IMR-90 (cell line): ENCODE results near the gene ETF1. TPM values are rescaled to one million over a fixed set of nuclear protein-coding genes. Genes with fewer than 3 reads are reported as not detected.

Source experiments
- ATAC-seq: fragments of 200-7000 bp; cut with Tn5 transposase; 2 replicates; pipeline ENCODE4 v1.9.1; 2020; ENCODE audit warnings: low read depth, mild to moderate bottlenecking, moderate library complexity
- BruUV-seq: library from RNA; stranded (reverse); fragments of 400-500 nt; replicated peaks from 2 replicates; lab custom pipeline; 2021; lab: Mats Ljungman, UMichigan
- CTCF ChIA-PET: fragments of 300-600 bp; formaldehyde crosslinking; extraction: SDS; loops from one replicate; lab custom pipeline; 2021; ENCODE audit warnings: antibody characterized with exemption; lab: Yijun Ruan, JAX
- POLR2A ChIA-PET: fragments of 300-600 bp; sonication (Branson Sonifier 250); formaldehyde crosslinking; loops from one replicate; lab custom pipeline; 2022; ENCODE audit warnings: antibody characterized with exemption; ENCODE audit not compliant: unreplicated experiment; lab: Charles Lee
- DNase-seq: peaks from one replicate; pipeline ENCODE4 v3.0.0; 2013
- H2AFZ ChIP-seq: replicated peaks from 2 replicates; pipeline ENCODE3; 2013; ENCODE audit warnings: low read length, mild to moderate bottlenecking; ENCODE audit not compliant: poor library complexity
- H2AK5ac ChIP-seq: 2 replicates; pipeline ENCODE4 v1.6.1; 2013; ENCODE audit warnings: low read depth, low read length, inconsistent platforms
- H2AK9ac ChIP-seq: replicated peaks from 2 replicates; pipeline ENCODE3; 2013; ENCODE audit warnings: mild to moderate bottlenecking, low read depth, low read length, moderate library complexity; ENCODE audit not compliant: poor library complexity
- H2BK120ac ChIP-seq: 2 replicates; pipeline ENCODE4 v1.6.1; 2013; ENCODE audit warnings: low read depth, low read length, inconsistent platforms
- H2BK15ac ChIP-seq: 3 replicates; pipeline ENCODE4 v1.6.1; 2013; ENCODE audit warnings: low read depth, low read length, inconsistent platforms
- H2BK20ac ChIP-seq: 2 replicates; pipeline ENCODE4 v1.6.1; 2013; ENCODE audit warnings: low read depth, mild to moderate bottlenecking, inconsistent platforms, low read length, moderate library complexity
- H2BK5ac ChIP-seq: 2 replicates; pipeline ENCODE4 v1.6.1; 2013; ENCODE audit warnings: mild to moderate bottlenecking, low read depth, low read length, inconsistent platforms; ENCODE audit not compliant: poor library complexity, severe bottlenecking
- H3K14ac ChIP-seq: replicated peaks from 2 replicates; pipeline ENCODE4 v1.6.1; 2013; ENCODE audit warnings: low read depth, low read length, inconsistent platforms
- H3K18ac ChIP-seq: 2 replicates; pipeline ENCODE4 v1.6.1; 2013; ENCODE audit warnings: low read depth, low read length, control low read depth
- H3K23ac ChIP-seq: 2 replicates; pipeline ENCODE4 v1.6.1; 2013; ENCODE audit warnings: low read depth, low read length, inconsistent platforms
- H3K27ac ChIP-seq: 2 replicates; pipeline ENCODE4 v1.5.1; 2013; ENCODE audit warnings: mild to moderate bottlenecking, control low read depth, low read length; ENCODE audit not compliant: insufficient read depth
- H3K27me3 ChIP-seq: 2 replicates; pipeline ENCODE4 v1.6.1; 2013; ENCODE audit warnings: low read length; ENCODE audit not compliant: control insufficient read depth, insufficient read depth
- H3K36me3 ChIP-seq: 2 replicates; pipeline ENCODE4 v1.6.1; 2013; ENCODE audit warnings: low read length, mixed read lengths; ENCODE audit not compliant: control insufficient read depth, insufficient read depth
- H3K4ac ChIP-seq: 2 replicates; pipeline ENCODE4 v1.6.1; 2013; ENCODE audit warnings: low read depth, low read length, inconsistent platforms
- H3K4me1 ChIP-seq: 2 replicates; pipeline ENCODE4 v1.6.1; 2013; ENCODE audit warnings: low read length, mixed read lengths; ENCODE audit not compliant: control insufficient read depth, insufficient read depth
- H3K4me2 ChIP-seq: 2 replicates; pipeline ENCODE4 v1.6.1; 2013; ENCODE audit warnings: low read depth, mild to moderate bottlenecking, control low read depth, low read length, moderate library complexity
- H3K4me3 ChIP-seq: 2 replicates; pipeline ENCODE4 v1.5.1; 2013; ENCODE audit warnings: low read depth, mild to moderate bottlenecking, control low read depth, low read length, moderate library complexity; ENCODE audit not compliant: insufficient read depth
- H3K56ac ChIP-seq: 2 replicates; pipeline ENCODE4 v1.6.1; 2013; ENCODE audit warnings: low read length, inconsistent platforms; ENCODE audit not compliant: insufficient read depth; ENCODE audit errors: extremely low read depth
- H3K79me1 ChIP-seq, 2 experiments: 2 replicates each; pipeline ENCODE4 v1.6.1; 2013; ENCODE audit warnings: low read length in 2 of 2, inconsistent platforms in 1 of 2, low read depth in 1 of 2
- H3K9ac ChIP-seq: 2 replicates; pipeline ENCODE4 v1.6.1; 2013; ENCODE audit warnings: low read depth, low read length, control low read depth
- H3K9me1 ChIP-seq: 2 replicates; pipeline ENCODE4 v1.6.1; 2013; ENCODE audit warnings: low read length, inconsistent platforms; ENCODE audit not compliant: insufficient read depth
- H3K9me3 ChIP-seq: 2 replicates; pipeline ENCODE4 v1.6.1; 2013; ENCODE audit warnings: low read length; ENCODE audit not compliant: control insufficient read depth, insufficient read depth
- H4K20me1 ChIP-seq: 2 replicates; pipeline ENCODE4 v1.6.1; 2013; ENCODE audit warnings: low read length, inconsistent platforms; ENCODE audit not compliant: insufficient read depth
- H4K5ac ChIP-seq: 2 replicates; pipeline ENCODE4 v1.6.1; 2013; ENCODE audit warnings: mild to moderate bottlenecking, low read depth, low read length, control low read depth
- H4K8ac ChIP-seq, 2 experiments: 2 replicates each; pipeline ENCODE4 v1.6.1; 2013; ENCODE audit warnings: low read depth in 2 of 2, low read length in 2 of 2, control low read depth in 1 of 2, inconsistent platforms in 1 of 2
- H4K91ac ChIP-seq: 2 replicates; pipeline ENCODE4 v1.6.1; 2013; ENCODE audit warnings: low read depth, low read length, inconsistent platforms; ENCODE audit not compliant: insufficient read depth
- MAZ ChIP-seq: IDR thresholded peaks from 2 replicates; pipeline ENCODE4 v1.6.1; 2012; ENCODE audit warnings: low read depth, mild to moderate bottlenecking, low read length, improper control_type of control experiment, moderate library complexity, borderline replicate concordance
- RCOR1 ChIP-seq: IDR thresholded peaks from 2 replicates; pipeline ENCODE4 v1.6.1; 2012; ENCODE audit warnings: mild to moderate bottlenecking, low read length, improper control_type of control experiment; ENCODE audit not compliant: insufficient replicate concordance
- WGBS, 2 experiments: methylation state at CpG; one replicate each; pipeline versions ENCODE4 v1.1.5 to v1.1.7; 2013; ENCODE audit warnings: missing lambda C conversion rate in 2 of 2; ENCODE audit not compliant: insufficient read length in 1 of 2; ENCODE audit errors: extremely low coverage in 2 of 2; 5-methylcytosine and 5-hydroxymethylcytosine counted together
- dilution Hi-C: fragments of 300-500 bp; cut with HindIII; formaldehyde crosslinking; loops from one replicate; pipeline ENCODE4 v1.14.3; 2018; ENCODE audit warnings: low sequenced_read_pairs; ENCODE audit not compliant: unreplicated experiment
- in situ Hi-C: fragments of 300-500 bp; cut with MboI; formaldehyde crosslinking; loops from 3 replicates; pipeline ENCODE4 v1.14.3; 2019; ENCODE audit warnings: low sequenced_read_pairs, inconsistent platforms, mixed read lengths
- intact Hi-C: fragments of 100-400 bp; cut with micrococcal nuclease; formaldehyde crosslinking; loops from 2 replicates; pipeline ENCODE4 v1.10.0; 2022
- polyA plus RNA-seq, 3 experiments: library from polyadenylated mRNA; depleted of rRNA; stranded (reverse); fragments of >200 nt; gene quantifications; 2 replicates each; pipeline ENCODE4 v1.2.3, GENCODE V29; 2012; ENCODE audit warnings: low replicate concordance in 1 of 3
- total RNA-seq: library from RNA; depleted of rRNA; stranded (reverse); fragments of >200 nt; gene quantifications from 2 replicates; pipeline ENCODE4 v1.2.3, GENCODE V29; 2012

Gene ETF1
- total and polyA plus RNA-seq, 2 of the 4 experiments (the other 2 are of a cell fraction): 53.2 to 126 TPM

DNA sequence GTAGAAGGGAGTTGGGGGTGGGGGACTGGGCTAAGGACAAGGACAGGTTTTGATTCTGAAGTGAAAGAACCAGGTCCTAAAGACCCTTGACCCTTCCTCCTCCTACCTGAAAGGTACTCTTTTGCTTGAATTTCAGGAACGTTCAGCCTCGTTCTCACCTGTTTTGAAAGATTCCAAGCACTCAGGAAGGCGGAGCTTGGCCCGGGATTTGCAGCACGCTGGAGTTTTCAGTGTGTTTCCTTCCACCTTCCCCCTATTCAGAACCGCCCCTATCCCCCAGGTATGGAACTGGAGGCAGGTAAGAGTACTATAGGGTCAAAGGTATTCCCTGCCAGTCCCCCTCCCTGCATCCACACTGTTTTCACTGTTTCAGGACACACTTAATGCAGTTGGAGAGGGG lies 70.7 kb downstream of the ETF1 start:
- H3K56ac ChIP-seq: no peak overlapping the region
- no peak overlapping the region for H3K27ac ChIP-seq
- in situ Hi-C loops (no loop called here), dilution Hi-C loops (no loop called here), intact Hi-C loops (no loop called here)
- H2AFZ ChIP-seq: no peak overlapping the region
- H4K8ac ChIP-seq: no peak overlapping the region
- no peak overlapping the region for H2BK120ac ChIP-seq
- ATAC-seq (no peak), DNase-seq (no peak)
- no peak overlapping the region for H3K4me3 ChIP-seq
- H2BK15ac ChIP-seq: no peak overlapping the region
- no peak overlapping the region for H2AK5ac ChIP-seq
- peaks cover 2% of the 10 kb centered on the region; the same call in 1 of the 2 replicates for H3K27me3 ChIP-seq
- H3K18ac ChIP-seq: no peak overlapping the region
- no CpG with 5 or more reads among the region's 6 CpGs for WGBS, 2 experiments
- no peak overlapping the region for H2BK20ac ChIP-seq
- peaks cover 37% of the 10 kb centered on the region for H4K20me1 ChIP-seq
- POLR2A ChIA-PET: no interaction called here
- H2AK9ac ChIP-seq: no peak overlapping the region
- CTCF ChIA-PET: no interaction called here
- H3K4me1 ChIP-seq: peaks cover 5% of the 10 kb centered on the region; the same call in 1 of the 2 replicates
- H3K14ac ChIP-seq: no peak overlapping the region
- H3K9me1 ChIP-seq: peaks cover 16% of the 10 kb centered on the region
- no TSS peak for BruUV-seq
- H3K36me3 ChIP-seq: peaks cover 10% of the 10 kb centered on the region
- H3K4me2 ChIP-seq: no peak overlapping the region
- peaks cover 9 to 17% of the 10 kb centered on the region in 2 experiments; a peak in 3 of 4 replicates for H3K79me1 ChIP-seq
- no peak overlapping the region for H3K9ac ChIP-seq
- H3K9me3 ChIP-seq: no peaks in the 10 kb centered on the region
- H4K91ac ChIP-seq: no peak overlapping the region
- no peak overlapping the region for H4K5ac ChIP-seq
- TF ChIP-seq RCOR1 (no peak), MAZ (no peak)
- H2BK5ac ChIP-seq: no peak overlapping the region
- no peak overlapping the region for H3K23ac ChIP-seq
- H3K4ac ChIP-seq: no peak overlapping the region
